Activated CD4-positive, alpha-beta T cell treated with anti-CD3 and anti-CD28 coated beads, Interleukin-2, amount 50 U/mL, for 16 hours (primary cell): Measurements from ENCODE around the gene HACD1.
"Not testable (repeated sequence)": the region's sequence is repeated elsewhere in the genome, so short reads cannot be mapped to it uniquely, and the experiment has no call there.

ENCODE experiments used
- DNase-seq: peaks from one replicate; pipeline ENCODE4 v3.0.0-alpha.2; 2020

The HACD1 gene

GRCh38 chr10:17643339-17643754 lies 26.2 kb upstream of the HACD1 start:
- DNase-seq, result no peak

GRCh38 chr10:17640331-17640816 lies 23.2 kb upstream of the HACD1 start:
- DNase-seq, result no peak

GRCh38 chr10:17637869-17638268 lies 20.7 kb upstream of the HACD1 start:
- no peak for DNase-seq

GRCh38 chr10:17633353-17633752 lies 16.2 kb upstream of the HACD1 start:
- DNase-seq, result no peak

GRCh38 chr10:17632590-17632989 lies 15.4 kb upstream of the HACD1 start:
- not testable (repeated sequence) for DNase-seq

- DNase-seq, result no peak
Measured at GRCh38 chr10:17626656-17627055, 9.5 kb upstream of the HACD1 start.

GRCh38 chr10:17624996-17625395 lies 7.8 kb upstream of the HACD1 start:
- DNase-seq, result no peak

GRCh38 chr10:17622061-17622460 lies 4.9 kb upstream of the HACD1 start:
- DNase-seq, result no peak

- peak; percentile 17 for DNase-seq
Measured at GRCh38 chr10:17616403-17617030, 657 bp downstream of the HACD1 start.

- no peak for DNase-seq
Measured at GRCh38 chr10:17609523-17610079, 7.6 kb downstream of the HACD1 start.

GRCh38 chr10:17607603-17608332 lies 9.4 kb downstream of the HACD1 start:
- peak; percentile 60 for DNase-seq

- no peak for DNase-seq
Measured at GRCh38 chr10:17607060-17607459, 10.1 kb downstream of the HACD1 start.

GRCh38 chr10:17606547-17607040 lies 10.6 kb downstream of the HACD1 start:
- DNase-seq, result no peak

GRCh38 chr10:17605936-17606335 lies 11.2 kb downstream of the HACD1 start:
- DNase-seq, result no peak

GRCh38 chr10:17599089-17599488 lies 18.1 kb downstream of the HACD1 start:
- no peak for DNase-seq

GRCh38 chr10:17597386-17597785 lies 19.8 kb downstream of the HACD1 start:
- no peak for DNase-seq

- no peak for DNase-seq
Measured at GRCh38 chr10:17590969-17591645, 26.1 kb downstream of the HACD1 start.

GRCh38 chr10:17589316-17589715 lies 27.9 kb downstream of the HACD1 start:
- not testable (repeated sequence) for DNase-seq

- DNase-seq, result no peak
Measured at GRCh38 chr10:17588420-17588819, 28.8 kb downstream of the HACD1 start.

- DNase-seq, result not testable (repeated sequence)
Measured at GRCh38 chr10:17587321-17587720, 29.9 kb downstream of the HACD1 start.

- DNase-seq, result no peak
Measured at GRCh38 chr10:17586821-17587234, 30.3 kb downstream of the HACD1 start.

- no peak for DNase-seq
Measured at GRCh38 chr10:17585016-17585415, 32.2 kb downstream of the HACD1 start.

GRCh38 chr10:17580885-17581284 lies 36.3 kb downstream of the HACD1 start:
- no peak for DNase-seq
